AG04450 (cell line): ENCODE data around the gene ATP5MC3. TPM values are rescaled to one million over a fixed set of nuclear protein-coding genes. Genes with fewer than 3 reads are reported as not detected.

Experiments used
- CTCF ChIA-PET: fragments of 300-600, 350-600 bp; formaldehyde crosslinking; extraction: SDS; loops from one replicate; lab custom pipeline; 2022; ENCODE audit warnings: antibody characterized with exemption, inconsistent platforms; lab: Charles Lee
- POLR2A ChIA-PET: fragments of 350-600 bp; formaldehyde crosslinking; extraction: SDS; loops from one replicate; lab custom pipeline; 2021; ENCODE audit warnings: antibody characterized with exemption, inconsistent platforms; lab: Yijun Ruan, JAX
- DNase-seq: peaks from one replicate; pipeline ENCODE4 v3.0.0-alpha.2; 2011; ENCODE audit warnings: low read depth, low spot score
- H3K27ac ChIP-seq: one replicate; pipeline ENCODE4 v1.5.1; 2012; ENCODE audit warnings: low read depth, low read length, control low read depth
- H3K27me3 ChIP-seq: one replicate; pipeline ENCODE4 v1.6.0; 2012; ENCODE audit warnings: low read length; ENCODE audit not compliant: control insufficient read depth, insufficient read depth
- H3K4me3 ChIP-seq: 2 replicates; pipeline ENCODE4 v1.5.1; 2011; ENCODE audit warnings: mild to moderate bottlenecking, low read depth, low read length, control low read depth
- H3K9me3 ChIP-seq: 2 replicates; pipeline ENCODE4 v1.5.1; 2012; ENCODE audit warnings: low read length; ENCODE audit not compliant: control insufficient read depth, insufficient read depth
- polyA plus RNA-seq: library from polyadenylated mRNA; depleted of rRNA; stranded (reverse); fragments of >200 nt; gene quantifications from 2 replicates; pipeline ENCODE4 v1.2.3, GENCODE V29; 2011
- TF ChIP-seq, protein P1 (sequence below): IDR thresholded peaks from 2 replicates; pipeline ENCODE4 v1.5.1; 2011; ENCODE audit warnings: low read depth, low read length, control low read depth, inconsistent platforms

Gene ATP5MC3
- polyA plus RNA-seq, 1 experiment, result 519 TPM

DNA sequence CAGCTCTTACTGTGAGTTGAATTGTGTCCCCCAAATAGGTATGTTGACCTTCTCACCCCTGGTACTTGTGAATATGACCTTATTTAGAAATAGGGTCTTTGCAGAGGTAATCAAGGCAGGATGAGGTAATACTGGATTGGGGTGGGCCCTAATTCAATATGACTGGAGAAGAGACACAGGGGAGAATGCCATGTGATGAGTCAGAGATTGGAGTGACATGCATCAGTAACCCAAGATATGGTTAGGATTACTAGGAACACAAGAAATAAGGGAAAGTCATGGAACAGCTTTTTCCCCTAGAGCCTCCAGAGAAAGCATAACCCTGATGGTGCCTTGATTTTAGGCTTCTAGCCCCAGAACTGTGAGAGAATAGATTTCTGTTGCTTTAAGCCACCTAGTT lies 37.0 kb upstream of the ATP5MC3 start:
- Histone ChIP-seq H3K27ac (no peak overlapping the region), H3K4me3 (no peak overlapping the region), H3K9me3 (no peaks in the 10 kb centered on the region), H3K27me3 (no peaks in the 10 kb centered on the region)
- ChIA-PET POLR2A (no interaction called here), CTCF (interaction anchor here (1.0 to 2.9 kb wide), 2 partner anchors 11 to 15 kb away, joined by 3 to 12 read pairs; no protein-coding TSS in a partner anchor)
- DNase-seq, result no peak
- TF ChIP-seq, protein P1, sequence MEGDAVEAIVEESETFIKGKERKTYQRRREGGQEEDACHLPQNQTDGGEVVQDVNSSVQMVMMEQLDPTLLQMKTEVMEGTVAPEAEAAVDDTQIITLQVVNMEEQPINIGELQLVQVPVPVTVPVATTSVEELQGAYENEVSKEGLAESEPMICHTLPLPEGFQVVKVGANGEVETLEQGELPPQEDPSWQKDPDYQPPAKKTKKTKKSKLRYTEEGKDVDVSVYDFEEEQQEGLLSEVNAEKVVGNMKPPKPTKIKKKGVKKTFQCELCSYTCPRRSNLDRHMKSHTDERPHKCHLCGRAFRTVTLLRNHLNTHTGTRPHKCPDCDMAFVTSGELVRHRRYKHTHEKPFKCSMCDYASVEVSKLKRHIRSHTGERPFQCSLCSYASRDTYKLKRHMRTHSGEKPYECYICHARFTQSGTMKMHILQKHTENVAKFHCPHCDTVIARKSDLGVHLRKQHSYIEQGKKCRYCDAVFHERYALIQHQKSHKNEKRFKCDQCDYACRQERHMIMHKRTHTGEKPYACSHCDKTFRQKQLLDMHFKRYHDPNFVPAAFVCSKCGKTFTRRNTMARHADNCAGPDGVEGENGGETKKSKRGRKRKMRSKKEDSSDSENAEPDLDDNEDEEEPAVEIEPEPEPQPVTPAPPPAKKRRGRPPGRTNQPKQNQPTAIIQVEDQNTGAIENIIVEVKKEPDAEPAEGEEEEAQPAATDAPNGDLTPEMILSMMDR, result no peak

DNA sequence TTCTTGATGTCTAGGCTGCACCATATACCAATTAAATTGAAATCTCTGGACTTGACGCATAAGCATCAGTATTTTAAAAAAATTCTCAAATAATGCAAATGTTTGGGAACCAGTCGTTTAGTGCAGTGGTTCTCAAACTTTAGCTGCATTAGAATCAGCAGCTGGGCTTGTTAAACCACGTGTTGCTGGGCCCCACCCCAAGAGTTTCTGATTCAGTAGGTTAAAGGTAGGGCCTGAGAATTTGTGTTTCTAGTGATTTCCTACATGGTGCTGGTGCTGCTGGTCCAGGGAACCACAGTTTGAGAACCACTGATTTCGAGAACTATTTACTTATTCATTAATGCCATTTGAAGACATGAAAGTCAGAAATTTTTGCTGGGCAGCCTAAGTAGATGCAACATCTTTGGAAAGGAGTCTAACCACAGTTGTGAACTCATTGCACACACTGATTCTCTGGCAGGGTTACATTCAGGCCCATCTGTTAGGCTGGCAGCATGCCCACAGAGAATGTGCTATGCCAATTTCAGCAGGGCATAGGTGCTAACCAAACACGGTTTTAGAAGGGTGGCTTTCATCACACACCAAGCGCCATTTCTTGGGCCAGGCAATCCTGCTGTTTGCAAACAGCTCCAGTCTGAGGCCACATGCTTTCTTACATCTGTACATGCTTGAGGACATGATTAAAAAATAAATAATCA lies 26.4 kb upstream of the ATP5MC3 start:
- ChIA-PET POLR2A (no interaction called here), CTCF (interaction anchor here (0.6 to 5.0 kb wide), 6 partner anchors 10 to 513 kb away, joined by 3 to 86 read pairs (median 3); no protein-coding TSS in a partner anchor)
- Histone ChIP-seq H3K9me3 (no peaks in the 10 kb centered on the region), H3K27me3 (peaks cover 10% of the 10 kb centered on the region), H3K4me3 (no peak overlapping the region), H3K27ac (no peak overlapping the region)
- TF ChIP-seq, protein P1, result no peak
- DNase-seq, result no peak

DNA sequence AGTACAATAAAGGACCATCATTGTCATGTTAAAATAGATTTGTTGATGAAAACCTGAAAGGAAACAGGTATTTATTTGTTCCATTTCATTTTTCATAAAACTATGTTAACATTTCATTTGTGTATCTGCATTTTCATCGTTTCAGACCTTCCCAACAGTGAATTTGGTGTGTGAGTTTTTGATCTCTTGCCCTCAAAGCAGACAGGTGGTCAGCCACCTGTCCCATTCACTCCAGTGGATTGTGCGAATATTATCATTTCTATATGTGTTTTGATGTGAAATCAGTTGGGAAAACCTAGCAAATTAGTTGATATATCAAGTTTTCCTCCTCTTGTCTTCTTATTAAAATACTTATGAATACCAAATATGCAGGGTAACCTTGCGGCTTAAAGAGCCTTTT lies 25.4 kb upstream of the ATP5MC3 start:
- Histone ChIP-seq H3K27me3 (peaks cover 6% of the 10 kb centered on the region), H3K27ac (no peak overlapping the region), H3K9me3 (no peaks in the 10 kb centered on the region), H3K4me3 (no peak overlapping the region)
- ChIA-PET POLR2A (no interaction called here), CTCF (interaction anchor here (1.4 to 5.0 kb wide), 2 partner anchors 11 to 76 kb away, joined by 3 to 86 read pairs; no protein-coding TSS in a partner anchor)
- DNase-seq, result no peak
- TF ChIP-seq, protein P1, result no peak

DNA sequence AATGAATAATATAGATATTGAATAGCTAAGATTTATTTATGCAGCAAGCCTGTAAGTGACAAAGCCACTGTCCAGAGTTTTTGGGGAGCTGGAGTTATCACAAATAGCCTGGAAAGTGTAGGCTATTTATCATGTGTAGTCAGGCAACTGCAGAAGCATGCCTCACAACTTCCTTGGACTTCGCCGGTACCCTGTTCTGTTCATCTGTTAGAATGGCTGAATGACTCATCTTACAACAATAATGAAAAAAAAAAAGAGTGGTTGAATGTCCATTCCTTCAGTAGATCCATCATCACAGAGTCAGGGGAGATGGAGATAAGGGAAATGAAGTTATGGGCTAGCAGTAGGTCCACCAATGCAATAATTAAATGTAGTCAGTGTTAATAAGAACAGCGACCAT lies 24.0 kb upstream of the ATP5MC3 start:
- H3K27me3 ChIP-seq, result peaks cover 6% of the 10 kb centered on the region
- DNase-seq, result no peak
- H3K9me3 ChIP-seq, result no peaks in the 10 kb centered on the region
- ChIA-PET CTCF (interaction anchor here (0.9 to 5.0 kb wide), 6 partner anchors 11 to 124 kb away, joined by 3 to 86 read pairs (median 18); no protein-coding TSS in a partner anchor), POLR2A (no interaction called here)
- H3K4me3 ChIP-seq, result no peak overlapping the region
- H3K27ac ChIP-seq, result no peak overlapping the region
- TF ChIP-seq, protein P1, result no peak
